GM12872 (cell line): ENCODE results near the gene FAM193A.

Experiments used
- CTCF ChIP-seq: IDR thresholded peaks from 3 replicates; pipeline ENCODE4 v1.5.1; 2011; ENCODE audit warnings: low read depth, mild to moderate bottlenecking, low read length, moderate library complexity; ENCODE audit not compliant: insufficient read depth

The FAM193A gene

GRCh38 chr4:2672082-2672481, 135.6 kb downstream of the FAM193A start:
- no peak for TF ChIP-seq CTCF

- no peak for TF ChIP-seq CTCF
These were observed 136.3 kb downstream of the FAM193A start for GRCh38 chr4:2672700-2673099.

GRCh38 chr4:2673157-2673556, 136.7 kb downstream of the FAM193A start:
- peak; percentile 40; the same call in 2 of the 3 replicates for TF ChIP-seq CTCF

- no peak for TF ChIP-seq CTCF
These were observed 148.0 kb downstream of the FAM193A start for GRCh38 chr4:2684486-2684885.

- no peak for TF ChIP-seq CTCF
These were observed 149.1 kb downstream of the FAM193A start for GRCh38 chr4:2685541-2685940.

GRCh38 chr4:2686379-2687265, 150.2 kb downstream of the FAM193A start:
- no peak for TF ChIP-seq CTCF

GRCh38 chr4:2688281-2688680, 151.8 kb downstream of the FAM193A start:
- no peak for TF ChIP-seq CTCF
